HG03175 (cell line): Measurements from ENCODE around the gene NFIC.
"Not testable (repeated sequence)": the region's sequence is repeated elsewhere in the genome, so short reads cannot be mapped to it uniquely, and the experiment has no call there.

Source experiments
- ATAC-seq: cut with Tn5 transposase; IDR thresholded peaks from one replicate; pipeline ENCODE4 v1.9.1; 2021; ENCODE audit warnings: mild to moderate bottlenecking, moderate library complexity; ENCODE audit not compliant: unreplicated experiment

The NFIC gene

GRCh38 chr19:3448616-3449334 is 82.4 kb downstream of the NFIC start:
- ATAC-seq: no peak

DNA sequence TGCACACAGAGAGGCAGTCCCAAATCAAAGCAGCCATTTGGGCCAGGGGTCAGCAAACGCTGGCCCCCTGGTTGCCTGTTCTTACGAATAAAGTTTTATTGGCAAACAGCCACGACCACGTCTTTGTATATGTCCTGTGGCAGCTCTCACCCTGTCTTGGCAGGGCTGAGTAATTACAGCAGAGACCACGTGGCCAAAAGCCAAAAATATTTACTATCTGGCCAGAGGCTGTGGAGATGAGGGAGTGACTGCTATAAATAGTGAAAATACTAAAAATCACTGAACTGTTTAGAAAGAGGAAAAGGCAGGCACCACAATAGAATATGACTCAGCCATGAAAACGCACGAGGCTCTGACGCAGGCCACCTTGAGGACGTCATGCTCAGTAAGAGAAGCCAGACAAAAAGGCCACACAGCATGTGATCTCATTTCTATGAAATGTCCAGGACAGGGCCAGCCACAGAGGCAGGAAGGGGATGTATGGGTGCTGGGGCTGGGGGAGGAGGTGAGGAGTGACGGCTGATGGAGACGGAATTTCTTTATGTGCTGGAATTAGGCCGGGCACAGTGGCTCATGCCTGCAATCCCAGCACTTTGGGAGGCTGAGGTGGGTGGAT is 84.5 kb downstream of the NFIC start:
- no peak for ATAC-seq

GRCh38 chr19:3451451-3451866 is 85.1 kb downstream of the NFIC start:
- ATAC-seq: no peak

GRCh38 chr19:3452171-3452941 is 86.0 kb downstream of the NFIC start:
- ATAC-seq: no peak

DNA sequence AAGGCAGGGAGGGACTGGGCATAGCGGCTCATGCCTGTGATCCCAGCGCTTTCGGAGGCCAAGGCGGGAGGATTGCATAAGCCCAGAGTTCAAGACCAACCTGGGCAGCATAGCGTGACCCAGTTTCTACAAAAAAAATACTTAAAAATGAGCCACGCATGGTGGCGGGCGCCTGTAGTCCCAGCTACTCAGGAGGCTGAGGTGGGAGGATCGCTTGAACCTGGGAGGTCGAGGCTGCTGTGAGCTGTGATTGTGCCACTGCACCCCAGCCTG is 86.5 kb downstream of the NFIC start:
- not testable (repeated sequence) for ATAC-seq

GRCh38 chr19:3453840-3454239 is 87.5 kb downstream of the NFIC start:
- no peak for ATAC-seq

DNA sequence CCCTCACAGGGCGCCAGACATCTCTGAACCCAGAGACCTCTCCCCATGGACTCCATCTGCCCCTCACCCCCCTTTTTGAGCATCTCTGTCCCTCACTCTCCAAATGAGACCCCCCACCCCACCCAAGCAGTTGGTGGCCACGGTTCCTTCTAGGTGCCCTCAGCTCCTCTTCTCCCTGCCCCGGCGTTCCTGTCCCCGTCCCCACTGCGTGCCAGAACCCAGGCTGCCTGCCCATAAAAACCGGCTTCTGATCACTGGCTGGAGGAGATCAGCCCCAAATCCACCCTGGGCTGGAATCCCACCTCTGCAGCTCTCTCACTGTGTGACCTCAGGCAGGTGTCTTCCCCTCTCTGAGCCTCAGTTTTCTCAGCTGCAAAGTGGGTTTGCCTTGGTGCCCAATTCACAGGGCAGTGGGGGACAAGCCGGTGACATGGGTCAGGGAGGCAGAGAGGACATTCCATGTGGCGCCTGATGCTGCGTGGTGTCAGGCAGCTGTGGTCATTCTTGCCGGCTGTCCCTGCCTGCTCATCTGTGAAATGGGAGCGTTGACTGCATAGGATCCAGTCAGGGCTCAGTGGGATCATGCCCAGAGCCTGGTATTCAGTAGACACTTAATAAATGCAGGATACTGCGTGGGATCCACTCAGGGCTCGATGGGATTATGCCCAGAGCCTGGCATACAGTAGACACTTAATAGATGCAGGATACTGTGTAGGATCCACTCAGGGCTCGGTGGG is 88.4 kb downstream of the NFIC start:
- ATAC-seq: no peak

- ATAC-seq: no peak
These were observed 89.1 kb downstream of the NFIC start for GRCh38 chr19:3455393-3455955.

DNA sequence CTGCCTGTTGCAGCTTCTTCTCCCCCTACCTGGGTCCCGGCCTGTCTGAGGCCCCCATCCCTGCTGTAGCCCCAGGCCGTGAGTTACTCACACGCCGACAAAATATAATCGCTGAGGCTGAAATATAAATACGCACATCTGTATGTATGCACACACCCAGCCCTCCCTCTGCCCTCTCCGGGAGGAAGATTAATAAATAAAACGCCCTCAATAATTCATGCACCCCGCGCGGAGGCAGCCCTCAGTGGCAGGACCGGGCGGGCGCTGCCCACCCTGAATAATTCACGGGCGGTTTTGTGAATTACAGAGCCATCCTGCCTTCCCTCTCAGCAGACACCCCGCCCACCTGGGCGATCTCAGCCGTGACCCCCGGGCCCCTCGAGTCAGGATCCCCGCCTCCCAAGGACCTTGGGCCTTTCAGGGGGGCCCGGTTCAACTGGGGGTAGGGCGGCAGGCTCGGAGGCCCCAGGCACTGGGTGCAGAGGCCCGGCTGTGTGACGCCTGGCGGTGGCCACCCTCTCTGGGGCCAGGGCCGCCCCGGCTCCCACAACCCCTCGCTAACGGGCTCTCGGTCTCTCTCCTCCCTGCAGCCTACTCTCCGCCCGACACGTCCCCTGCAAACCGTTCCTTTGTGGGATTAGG is 89.7 kb downstream of the NFIC start:
- ATAC-seq: no peak

DNA sequence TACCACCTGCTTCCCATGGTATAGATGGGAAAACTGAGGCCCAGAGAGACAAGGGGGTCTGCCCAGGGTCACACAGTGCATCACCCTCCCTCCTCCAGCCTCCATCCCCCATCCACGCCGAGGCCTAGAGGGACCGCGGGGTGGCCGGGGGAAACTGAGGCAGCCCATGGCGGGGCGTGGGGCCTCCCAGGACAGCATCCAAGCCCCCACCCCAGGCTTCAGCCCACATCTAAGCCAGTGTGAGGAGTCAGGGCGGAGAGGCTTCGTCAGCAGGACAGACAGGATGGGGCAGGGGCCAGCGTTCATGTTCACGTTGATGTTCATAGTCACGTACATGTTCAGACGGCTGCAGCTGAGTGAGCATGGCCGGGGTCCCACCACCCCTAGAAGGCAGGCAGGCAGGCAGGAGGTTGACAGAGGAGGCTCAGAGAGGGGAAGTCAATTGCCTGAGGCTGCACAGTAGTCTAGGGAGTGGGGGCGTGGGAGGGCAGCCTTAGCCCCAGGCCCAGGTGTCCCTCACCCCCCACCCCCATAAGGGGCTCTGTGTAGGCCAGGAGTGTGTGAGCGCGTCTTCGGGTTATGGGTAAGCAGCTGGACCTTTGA is 90.6 kb downstream of the NFIC start:
- no peak for ATAC-seq

GRCh38 chr19:3457528-3458228 is 91.3 kb downstream of the NFIC start:
- ATAC-seq: no peak

- ATAC-seq: no peak
These were observed 92.1 kb downstream of the NFIC start for GRCh38 chr19:3458229-3459088.

DNA sequence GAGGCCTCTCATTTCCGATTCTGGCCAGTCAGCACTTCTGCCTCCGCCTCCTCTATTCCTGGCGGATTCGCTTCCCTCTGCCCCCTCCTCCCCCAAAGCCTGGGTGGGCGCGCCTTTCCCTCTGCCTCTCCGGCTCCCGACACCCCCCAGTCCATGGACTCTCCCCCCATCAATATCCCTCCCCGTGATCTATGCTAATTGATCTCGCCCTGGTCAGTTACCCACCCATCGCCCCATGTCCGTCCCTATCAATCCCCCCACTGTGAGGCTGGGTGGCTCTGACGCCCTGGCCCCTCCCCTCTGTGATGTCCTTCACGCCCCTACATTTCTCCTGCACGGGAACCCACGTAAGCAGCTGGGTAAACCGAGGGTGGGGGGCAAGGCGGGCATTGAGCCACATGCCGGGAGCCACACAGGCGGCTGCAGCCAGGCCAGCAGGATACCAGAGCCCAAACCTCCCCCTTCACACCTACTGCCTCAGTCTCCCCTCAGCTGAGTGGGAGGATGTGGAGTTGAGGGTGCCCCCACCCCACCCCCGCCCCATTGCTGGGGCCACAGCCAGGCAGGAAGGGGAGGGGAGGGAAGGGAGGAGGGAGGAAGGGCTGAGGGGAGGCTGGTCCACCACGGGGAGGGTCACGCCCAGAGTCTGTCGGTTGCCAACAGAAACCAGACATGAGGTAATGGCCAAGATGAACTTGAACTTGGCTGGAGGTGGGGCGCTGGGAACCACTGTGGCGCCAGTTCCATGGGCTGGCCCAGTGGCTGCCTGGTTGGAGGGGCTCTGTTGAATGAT is 92.9 kb downstream of the NFIC start:
- no peak for ATAC-seq

- ATAC-seq: no peak
These were observed 93.7 kb downstream of the NFIC start for GRCh38 chr19:3459965-3460582.

DNA sequence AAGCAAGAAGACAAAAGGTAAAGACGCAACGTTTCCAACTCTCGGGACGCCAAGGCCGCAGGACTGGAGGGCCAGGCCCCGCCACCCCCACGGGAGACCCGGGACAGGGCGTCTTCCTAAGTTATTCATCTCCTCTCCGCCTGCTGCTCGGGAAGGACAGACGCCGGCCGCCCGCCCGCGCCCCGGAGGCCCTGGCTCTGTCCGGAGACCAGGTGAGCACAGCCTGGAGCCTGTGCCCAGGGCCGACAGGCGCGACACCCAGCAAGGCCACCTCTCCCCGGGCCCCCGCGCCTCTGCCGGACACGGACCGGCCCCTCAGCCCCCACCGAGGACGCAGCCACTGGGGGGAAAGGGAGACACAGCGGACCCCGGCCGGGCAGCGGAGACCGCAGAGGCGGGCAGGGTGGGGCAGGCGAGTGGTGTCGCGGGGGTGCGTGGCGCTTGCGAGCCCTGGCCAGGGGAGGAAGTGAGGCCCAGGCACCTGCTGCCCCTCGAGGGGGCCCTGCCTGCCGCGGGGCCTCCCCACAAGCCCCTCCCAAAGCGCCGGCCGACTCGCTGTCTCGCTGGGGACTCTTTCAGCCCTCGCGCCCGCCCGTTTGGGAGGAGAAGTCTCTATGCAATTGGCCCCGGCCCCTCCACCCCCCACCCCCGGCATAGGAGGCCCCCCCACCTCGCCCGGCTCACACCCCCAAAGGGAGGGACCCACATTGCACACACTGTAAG is 96.8 kb downstream of the NFIC start:
- no peak for ATAC-seq

- no peak for ATAC-seq
These were observed 97.6 kb downstream of the NFIC start for GRCh38 chr19:3463714-3464586.
